HG03103 (cell line): ENCODE data around the gene GNGT2.
"Not testable (repeated sequence)": the region's sequence is repeated elsewhere in the genome, so short reads cannot be mapped to it uniquely, and the experiment has no call there.

Experiments
- ATAC-seq: cut with Tn5 transposase; IDR thresholded peaks from one replicate; pipeline ENCODE4 v1.9.1; 2021; ENCODE audit warnings: low read depth; ENCODE audit not compliant: unreplicated experiment

GNGT2 gene

DNA sequence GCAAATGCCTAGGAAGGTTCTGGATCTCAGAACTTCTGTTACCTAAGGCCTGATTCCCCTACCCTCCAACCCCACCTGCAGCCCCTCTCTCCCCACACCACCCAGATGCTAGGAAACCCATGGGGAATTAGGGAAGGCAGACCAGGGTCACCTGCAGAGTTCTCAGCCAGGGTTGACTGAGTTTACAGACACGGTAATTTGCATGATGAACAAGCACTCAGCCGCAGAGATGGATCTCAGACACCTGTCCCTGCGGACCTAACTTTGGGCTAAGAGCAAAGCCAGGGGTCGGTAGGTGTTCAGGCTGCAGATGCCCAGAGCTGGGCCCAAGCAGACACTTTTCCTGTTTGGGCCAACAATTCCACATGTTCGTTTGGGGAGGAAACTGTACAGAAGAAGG is 3.0 kb upstream of the GNGT2 start:
- no peak for ATAC-seq

GRCh38 chr17:49209061-49209571 is 1.3 kb downstream of the GNGT2 start:
- no peak for ATAC-seq

- ATAC-seq: no peak
Measured at GRCh38 chr17:49204516-49204915, 5.9 kb downstream of the GNGT2 start.

DNA sequence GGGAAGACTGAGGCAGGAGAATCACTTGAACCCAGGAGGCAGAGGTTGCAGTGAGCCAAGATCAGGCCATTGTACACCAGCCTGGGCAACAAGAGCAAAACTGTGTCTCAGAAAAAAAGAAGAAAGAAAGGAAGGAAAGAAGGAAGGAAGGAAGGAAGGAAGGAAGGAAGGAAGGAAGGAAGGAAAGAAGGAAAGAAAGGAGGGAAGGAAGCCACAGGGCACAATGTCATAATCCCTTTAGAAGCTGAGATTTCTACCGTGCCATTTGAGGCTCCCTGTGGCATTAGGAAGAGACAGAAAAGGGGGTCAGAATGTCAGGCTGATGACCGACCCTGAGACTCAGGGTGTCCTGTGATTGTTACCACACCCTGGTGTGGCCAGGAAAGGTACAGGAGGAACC is 6.6 kb downstream of the GNGT2 start:
- ATAC-seq: no peak

DNA sequence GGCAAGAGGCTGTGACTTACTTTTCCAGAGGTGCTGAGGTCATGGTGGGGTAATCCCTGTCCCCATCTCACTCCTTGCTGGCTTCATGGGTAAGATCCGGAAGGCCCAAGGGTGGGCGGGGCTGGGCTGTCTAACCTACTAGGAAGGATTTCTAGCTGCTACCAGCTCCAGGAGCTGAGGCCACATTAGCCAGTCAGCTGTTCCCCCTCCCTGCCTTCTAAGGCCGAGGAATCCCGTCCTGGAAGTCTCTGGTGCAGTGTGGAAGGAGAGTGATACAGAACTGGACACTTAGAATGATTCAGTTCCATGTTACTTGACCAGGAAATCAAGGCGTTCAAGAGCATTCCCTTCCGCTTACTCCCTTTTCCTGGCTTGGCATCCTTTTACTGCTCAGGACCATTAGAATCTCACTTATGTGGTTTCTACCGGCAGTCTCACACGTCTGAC is 8.9 kb downstream of the GNGT2 start:
- no peak for ATAC-seq

- no peak for ATAC-seq
Measured at GRCh38 chr17:49200423-49201083, 9.8 kb downstream of the GNGT2 start.

GRCh38 chr17:49198211-49198610 is 12.2 kb downstream of the GNGT2 start:
- ATAC-seq: no peak

DNA sequence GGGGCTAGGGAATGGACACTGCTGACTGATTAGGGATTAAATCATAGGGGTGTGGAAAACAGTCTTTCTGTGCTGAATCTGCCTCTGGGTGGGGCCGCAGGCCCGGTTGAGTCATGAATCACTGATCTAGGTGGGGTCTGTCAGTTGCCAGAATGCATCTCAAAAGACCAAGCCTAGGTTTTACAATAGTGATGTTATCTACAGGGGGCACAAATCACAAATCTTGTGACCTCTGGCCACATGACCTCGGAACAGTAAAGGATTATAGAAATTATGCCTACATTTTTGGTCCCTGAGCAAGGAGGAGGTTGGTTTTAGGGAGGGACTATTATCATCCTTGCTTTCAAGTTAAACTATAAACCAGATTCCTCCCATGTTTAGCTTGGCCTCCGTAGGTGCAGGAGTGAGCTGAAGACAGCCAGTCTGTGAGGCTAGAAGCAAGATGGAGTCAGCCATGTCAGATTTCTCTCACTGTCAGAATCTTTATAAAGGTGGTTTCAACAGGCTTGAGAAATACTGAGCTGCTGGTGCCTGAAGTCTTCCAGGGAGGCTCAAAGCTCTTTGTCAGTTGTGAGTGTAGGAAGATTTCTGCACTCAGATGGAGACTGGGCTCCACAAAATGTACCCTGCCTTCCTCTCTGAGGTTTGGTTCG is 12.9 kb downstream of the GNGT2 start:
- no peak for ATAC-seq

- no peak for ATAC-seq
Measured at GRCh38 chr17:49196520-49196919, 13.9 kb downstream of the GNGT2 start.

DNA sequence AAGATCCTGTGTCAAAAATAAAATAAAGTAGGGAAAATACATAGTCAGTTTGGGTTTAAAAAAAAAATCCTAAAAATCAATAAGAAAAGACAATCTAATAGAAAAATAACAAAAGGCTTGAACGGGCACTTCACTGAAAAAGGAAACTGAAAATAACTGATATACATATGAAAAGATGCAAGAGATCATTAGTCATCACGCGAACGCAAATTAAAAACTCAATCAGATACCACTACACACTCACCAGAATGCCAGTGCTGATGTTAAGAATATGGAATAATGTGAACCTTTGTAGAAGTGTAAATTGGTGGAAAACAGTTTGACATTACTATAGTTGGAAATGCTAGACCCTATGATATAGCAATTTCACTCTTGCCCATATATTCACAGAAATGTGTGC is 14.6 kb downstream of the GNGT2 start:
- ATAC-seq: no peak

GRCh38 chr17:49194297-49194607 is 16.1 kb downstream of the GNGT2 start:
- no peak for ATAC-seq

DNA sequence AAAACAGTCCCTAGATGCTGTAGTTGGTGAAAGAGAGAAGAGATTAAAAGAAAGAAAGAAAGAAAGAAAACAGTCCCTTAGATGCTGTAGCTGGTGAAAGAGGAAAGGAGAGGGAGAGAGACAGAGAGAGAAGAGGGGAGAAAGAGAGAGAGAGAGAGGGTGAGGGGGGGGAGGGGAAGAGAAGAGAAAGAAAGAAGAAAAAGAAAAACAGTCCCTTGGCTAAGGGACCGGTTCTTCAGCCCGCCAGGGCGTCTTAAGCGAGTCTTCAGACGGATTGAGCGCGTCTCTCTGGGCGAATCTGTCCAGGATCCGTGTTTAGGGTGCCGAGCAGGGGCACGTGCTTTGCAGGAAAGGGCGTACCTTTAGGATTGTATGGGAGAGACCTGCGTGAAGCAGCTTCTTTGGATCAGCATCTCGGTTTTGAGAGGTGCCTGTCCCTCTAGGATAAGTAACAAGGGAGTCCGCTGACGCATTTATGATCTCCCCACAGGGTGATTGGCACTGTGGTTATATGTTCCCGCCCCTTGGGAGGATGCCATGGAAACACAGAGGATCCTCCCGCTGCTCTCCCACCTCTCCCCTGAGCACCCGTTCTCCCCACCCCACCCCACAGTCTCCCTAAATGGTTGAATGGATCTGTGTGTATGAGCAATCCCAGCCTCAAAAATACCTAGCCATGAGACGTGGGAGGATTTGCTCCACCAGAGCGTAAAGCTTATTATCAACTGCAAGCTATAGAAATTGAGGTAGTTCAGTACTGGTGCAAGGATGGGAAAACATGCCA is 16.7 kb downstream of the GNGT2 start:
- no peak for ATAC-seq

GRCh38 chr17:49191917-49192741 is 18.2 kb downstream of the GNGT2 start:
- ATAC-seq: peak; percentile 29

DNA sequence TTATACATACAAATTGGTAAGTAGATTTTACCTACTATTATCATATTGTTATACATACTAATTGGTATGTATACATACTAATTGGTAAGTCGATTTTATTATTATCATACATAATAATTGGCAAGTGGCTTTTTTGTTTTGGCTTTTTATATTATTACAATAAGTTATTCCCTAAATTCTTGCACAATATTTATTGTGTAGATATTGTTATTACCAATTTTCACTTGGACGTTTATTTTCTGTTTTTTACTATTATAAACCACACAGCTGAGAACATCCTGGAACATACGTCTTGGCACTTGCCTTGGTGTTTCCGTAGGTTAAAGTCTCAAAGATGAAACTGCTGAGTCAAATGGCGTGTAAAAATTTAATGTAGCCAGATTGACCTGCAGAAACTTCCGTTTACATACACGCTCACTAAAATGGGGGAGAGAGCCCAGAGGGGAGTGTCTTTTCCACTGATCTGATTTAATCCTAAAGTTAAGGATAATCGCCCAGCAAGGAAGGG is 18.9 kb downstream of the GNGT2 start:
- ATAC-seq: no peak

- no peak for ATAC-seq
Measured at GRCh38 chr17:49190932-49191331, 19.4 kb downstream of the GNGT2 start.

GRCh38 chr17:49187301-49187700 is 23.1 kb downstream of the GNGT2 start:
- no peak for ATAC-seq

GRCh38 chr17:49185381-49185780 is 25.0 kb downstream of the GNGT2 start:
- not testable (repeated sequence) for ATAC-seq

DNA sequence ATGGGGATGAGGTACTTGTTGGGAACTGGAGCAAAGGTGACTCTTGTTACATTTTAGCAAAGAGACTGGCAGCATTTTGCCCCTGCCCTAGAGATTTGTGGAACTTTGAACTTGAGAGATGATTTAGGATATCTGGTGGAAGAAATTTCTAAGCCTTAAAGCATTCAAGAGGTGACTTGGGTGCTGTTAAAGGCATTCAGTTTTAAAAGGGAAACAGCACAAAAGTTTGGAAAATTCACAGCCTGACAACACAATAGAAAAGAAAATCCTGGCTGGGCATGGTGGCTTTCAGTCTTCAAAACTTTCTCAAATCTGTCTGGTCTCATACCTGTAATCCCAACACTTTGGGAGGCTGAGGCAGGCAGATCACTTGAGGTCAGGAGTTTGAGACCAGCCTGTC is 25.9 kb downstream of the GNGT2 start:
- not testable (repeated sequence) for ATAC-seq

GRCh38 chr17:49183801-49184200 is 26.6 kb downstream of the GNGT2 start:
- ATAC-seq: no peak

DNA sequence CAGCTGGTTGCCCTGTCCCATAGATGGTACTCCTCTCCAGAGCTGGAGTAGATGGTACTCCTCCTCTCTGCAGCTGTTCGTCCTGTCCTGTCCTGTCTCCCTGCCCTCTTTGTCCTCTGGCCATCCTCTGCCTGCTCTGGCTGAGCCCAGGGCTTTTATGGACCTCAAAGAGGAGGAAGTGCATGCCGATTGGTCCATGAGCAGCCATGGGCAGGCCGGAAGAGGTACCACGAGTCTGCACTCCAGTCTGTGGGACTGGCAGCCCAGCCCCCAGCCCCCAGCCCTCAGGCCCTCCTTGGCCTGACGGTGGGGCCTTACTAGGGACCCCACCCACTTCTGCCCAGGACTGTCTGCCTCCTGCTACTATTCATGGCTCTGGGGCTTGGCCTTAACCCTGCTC is 27.0 kb downstream of the GNGT2 start:
- no peak for ATAC-seq
